B cell (primary cell): ENCODE measurements around the gene GPR152. TPM values are rescaled to one million over a fixed set of nuclear protein-coding genes. Genes with fewer than 3 reads are reported as not detected.
A peak's percentile ranks its signal among the peaks of the same experiment; 100 is the strongest.

ENCODE experiments used
- ATAC-seq: fragments of 200-7000 bp; cut with Tn5 transposase; one replicate; pipeline ENCODE4 v1.10.0; 2021; ENCODE audit warnings: low read depth, mild to moderate bottlenecking, moderate number of reproducible peaks, moderate library complexity
- CTCF ChIA-PET: fragments of 350-600 bp; sonication (Branson Sonifier 250); formaldehyde crosslinking; loops from one replicate; lab custom pipeline; 2021; ENCODE audit warnings: antibody characterized with exemption, inconsistent platforms; lab: Charles Lee
- POLR2A ChIA-PET: fragments of 350-600 bp; sonication (Branson Sonifier 250); formaldehyde crosslinking; loops from one replicate; lab custom pipeline; 2021; ENCODE audit warnings: antibody characterized with exemption; lab: Charles Lee
- DNase-seq: peaks from one replicate; pipeline ENCODE4 v3.0.0; 2013
- H2AFZ ChIP-seq: 2 replicates; pipeline ENCODE4 v1.6.1; 2012; ENCODE audit warnings: mild to moderate bottlenecking, low read depth, low read length; ENCODE audit not compliant: insufficient read depth, poor library complexity, severe bottlenecking
- H3K27ac ChIP-seq, 2 donors: 1 replicate in 1 of 2; 2 replicates in 1 of 2; pipeline ENCODE4 v1.5.1; 2012 to 2013; ENCODE audit warnings: low read length in 2 of 2, mild to moderate bottlenecking in 2 of 2, moderate library complexity in 1 of 2
- H3K27me3 ChIP-seq, 4 experiments: fragments of 200-600 bp in 1 of 4; sonication (generic) in 1 of 4; replicated peaks in 1 of 4; 1 replicate in 2 of 4; 2 replicates in 2 of 4; pipeline versions ENCODE4 v1.6.1 to v1.7.0; 2013 to 2016; ENCODE audit warnings: low read length in 3 of 4, mild to moderate bottlenecking in 2 of 4, mixed read lengths in 1 of 4, moderate library complexity in 1 of 4; ENCODE audit not compliant: insufficient read depth in 4 of 4, control insufficient read depth in 3 of 4; ENCODE audit errors: control extremely low read depth in 1 of 4
- H3K36me3 ChIP-seq, 2 experiments: replicated peaks in 1 of 2; 1 replicate in 1 of 2; 2 replicates in 1 of 2; pipeline versions ENCODE4 v1.6.1 to v1.7.1; 2013; ENCODE audit warnings: low read length in 1 of 2; ENCODE audit not compliant: insufficient read depth in 2 of 2, control insufficient read depth in 1 of 2; ENCODE audit errors: control extremely low read depth in 1 of 2, extremely low read depth in 1 of 2
- H3K4me1 ChIP-seq, 2 donors: fragments of 200-600 bp in 1 of 2; sonication (generic) in 1 of 2; 1 replicate in 1 of 2; 2 replicates in 1 of 2; pipeline versions ENCODE4 v1.5.1 to v1.6.1; 2013 to 2017; ENCODE audit warnings: low read length in 2 of 2; ENCODE audit not compliant: control insufficient read depth in 2 of 2, insufficient read depth in 2 of 2
- H3K4me2 ChIP-seq: replicated peaks from 2 replicates; pipeline ENCODE3; 2012; ENCODE audit warnings: mild to moderate bottlenecking, low read depth, low read length; ENCODE audit not compliant: poor library complexity, severe bottlenecking
- H3K4me3 ChIP-seq, 5 experiments: fragments of 200-600 bp in 1 of 5; sonication (generic) in 1 of 5; 1 replicate in 3 of 5; 2 replicates in 2 of 5; pipeline versions ENCODE4 v1.5.1 to v1.7.0; 2011 to 2016; ENCODE audit warnings: low read length in 4 of 5, mild to moderate bottlenecking in 4 of 5, low read depth in 2 of 5, control low read depth in 1 of 5, moderate library complexity in 1 of 5; ENCODE audit not compliant: insufficient read depth in 1 of 5; ENCODE audit errors: control extremely low read depth in 1 of 5, extremely low read depth in 1 of 5
- H3K79me2 ChIP-seq: fragments of 200-600 bp; sonication (generic); one replicate; pipeline ENCODE4 v1.6.0; 2016; ENCODE audit warnings: low read length; ENCODE audit not compliant: control insufficient read depth, insufficient read depth
- H3K9ac ChIP-seq: fragments of 200-600 bp; sonication (generic); 2 replicates; pipeline ENCODE4 v1.6.1; 2017; ENCODE audit warnings: mild to moderate bottlenecking, low read length, moderate library complexity
- H3K9me3 ChIP-seq, 3 donors: one replicate each; pipeline versions ENCODE4 v1.6.1 to v1.7.1; 2013; ENCODE audit warnings: low read length in 2 of 3; ENCODE audit not compliant: control insufficient read depth in 2 of 3, insufficient read depth in 1 of 3; ENCODE audit errors: control extremely low read depth in 1 of 3
- H4K20me1 ChIP-seq: 2 replicates; pipeline ENCODE4 v1.6.0; 2012; ENCODE audit warnings: mild to moderate bottlenecking, low read length; ENCODE audit not compliant: insufficient read depth, control insufficient read depth, poor library complexity, severe bottlenecking
- H3K27ac Mint-ChIP-seq: one replicate; pipeline ENCODE4 v1.8.0; 2021; ENCODE audit warnings: mixed read lengths
- H3K27me3 Mint-ChIP-seq: one replicate; pipeline ENCODE4 v1.8.0; 2021; ENCODE audit warnings: mixed read lengths
- H3K4me1 Mint-ChIP-seq: one replicate; pipeline ENCODE4 v1.8.0; 2021; ENCODE audit warnings: mixed read lengths
- H3K4me3 Mint-ChIP-seq: one replicate; pipeline ENCODE4 v1.8.0; 2021; ENCODE audit warnings: mixed read lengths
- H3K9me3 Mint-ChIP-seq: one replicate; pipeline ENCODE4 v1.8.0; 2022; ENCODE audit warnings: mixed read lengths; ENCODE audit not compliant: insufficient read depth
- EZH2 ChIP-seq: IDR thresholded peaks from 2 replicates; pipeline ENCODE4 v1.6.1; 2012; ENCODE audit warnings: borderline replicate concordance, low read depth, mild to moderate bottlenecking, moderate library complexity, low read length; ENCODE audit not compliant: insufficient read depth, poor library complexity, severe bottlenecking
- WGBS: methylation state at CpG from one replicate; pipeline ENCODE4 v1.1.5; 2013; ENCODE audit warnings: missing lambda C conversion rate; ENCODE audit not compliant: insufficient coverage; 5-methylcytosine and 5-hydroxymethylcytosine counted together
- intact Hi-C: fragments of 100-400 bp; cut with micrococcal nuclease; formaldehyde crosslinking; loops from one replicate; pipeline ENCODE4 v1.10.0; 2022
- polyA plus RNA-seq: library from polyadenylated mRNA; depleted of rRNA; stranded (reverse); fragments of >200 nt; gene quantifications from 2 replicates; pipeline ENCODE4 v1.2.3, GENCODE V29; 2012
- total RNA-seq, 2 donors: library from RNA; stranded (reverse); fragments of 120-200 nt in 1 of 2; gene quantifications; 1 replicate in 1 of 2; 2 replicates in 1 of 2; pipeline versions ENCODE4 v1.2.3 to v1.2.4, GENCODE V29; 2013 to 2022
- TF ChIP-seq, protein P1 (sequence below): fragments of 200-600 bp; IDR thresholded peaks from one replicate; pipeline ENCODE4 v1.8.0; 2022; ENCODE audit warnings: antibody characterized with exemption, mild to moderate bottlenecking

Gene GPR152
- total and polyA plus RNA-seq, 2 donors (not counting 1 experiment from before 2014, with no cell fraction given), result 0.24 TPM; not detected in 1

DNA sequence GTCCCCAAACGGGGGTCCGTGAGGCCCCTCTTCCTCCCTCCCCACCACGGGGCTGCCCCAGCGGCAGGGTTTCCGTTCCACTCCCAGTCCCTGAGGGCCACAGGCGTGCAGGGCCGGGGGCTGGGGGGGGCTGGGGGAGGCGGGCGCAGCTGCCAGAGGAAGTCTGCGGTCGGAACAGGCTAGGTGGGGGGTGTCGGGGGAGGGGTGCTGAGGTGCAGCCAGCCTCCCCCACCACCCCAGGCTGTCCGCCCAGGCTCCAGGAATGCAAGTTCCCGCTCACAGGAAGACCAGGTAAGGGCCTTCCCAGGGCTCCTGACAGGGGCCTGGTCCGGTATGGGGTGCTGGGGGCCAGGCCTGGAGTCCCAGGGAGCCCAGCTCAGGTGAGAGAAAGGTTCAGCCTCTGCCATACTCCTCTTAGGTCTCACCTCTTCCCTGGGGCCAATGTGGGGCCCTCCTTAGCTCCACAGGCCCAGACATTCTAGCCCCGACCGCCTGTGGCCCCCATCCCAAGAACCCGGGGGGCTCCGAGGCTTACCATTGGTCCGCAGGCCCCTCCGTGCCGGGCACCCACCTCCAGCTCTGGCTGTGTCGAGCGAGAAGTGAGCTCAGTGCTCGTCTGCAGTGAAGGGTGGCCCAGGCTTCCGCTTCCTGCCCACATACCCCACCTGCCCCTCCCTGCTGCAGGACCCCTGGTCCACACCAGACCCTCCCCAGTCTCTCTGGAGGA lies 15.3 kb downstream of the GPR152 start, which contains the start of gene PTPRCAP:
Gene PTPRCAP, minus strand, starts transcription at position 601 of the 727 bp plus-strand sequence. Its CDS starts 63 bp downstream, at position 538.
- peak within 1 kb of the TSS; percentile 82 for H3K9ac ChIP-seq
- no peaks in the 10 kb centered on the region for H3K27me3 ChIP-seq
- H3K36me3 ChIP-seq, result peaks cover 0 to 40% of the 10 kb centered on the region in 2 experiments
- peaks cover 67% of the 10 kb centered on the region for H3K79me2 ChIP-seq
- H3K27ac Mint-ChIP-seq, result peak within 1 kb of the TSS; percentile 98
- peak within 1 kb of the TSS; percentile 99 for H3K4me2 ChIP-seq
- H2AFZ ChIP-seq, result no peak within 1 kb of the TSS
- H3K4me1 Mint-ChIP-seq, result peaks cover 89% of the 10 kb centered on the region
- peak; percentile 82 for DNase-seq
- H4K20me1 ChIP-seq, result peaks cover 69% of the 10 kb centered on the region
- TF ChIP-seq, protein P1, sequence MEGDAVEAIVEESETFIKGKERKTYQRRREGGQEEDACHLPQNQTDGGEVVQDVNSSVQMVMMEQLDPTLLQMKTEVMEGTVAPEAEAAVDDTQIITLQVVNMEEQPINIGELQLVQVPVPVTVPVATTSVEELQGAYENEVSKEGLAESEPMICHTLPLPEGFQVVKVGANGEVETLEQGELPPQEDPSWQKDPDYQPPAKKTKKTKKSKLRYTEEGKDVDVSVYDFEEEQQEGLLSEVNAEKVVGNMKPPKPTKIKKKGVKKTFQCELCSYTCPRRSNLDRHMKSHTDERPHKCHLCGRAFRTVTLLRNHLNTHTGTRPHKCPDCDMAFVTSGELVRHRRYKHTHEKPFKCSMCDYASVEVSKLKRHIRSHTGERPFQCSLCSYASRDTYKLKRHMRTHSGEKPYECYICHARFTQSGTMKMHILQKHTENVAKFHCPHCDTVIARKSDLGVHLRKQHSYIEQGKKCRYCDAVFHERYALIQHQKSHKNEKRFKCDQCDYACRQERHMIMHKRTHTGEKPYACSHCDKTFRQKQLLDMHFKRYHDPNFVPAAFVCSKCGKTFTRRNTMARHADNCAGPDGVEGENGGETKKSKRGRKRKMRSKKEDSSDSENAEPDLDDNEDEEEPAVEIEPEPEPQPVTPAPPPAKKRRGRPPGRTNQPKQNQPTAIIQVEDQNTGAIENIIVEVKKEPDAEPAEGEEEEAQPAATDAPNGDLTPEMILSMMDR, result no peak
- no peak for TF ChIP-seq EZH2
- 0% methylated on average over 15 of the region's 26 CpGs for WGBS
- CTCF ChIA-PET, result interaction anchor here (0.6 to 4.4 kb wide), 21 partner anchors 9 to 86 kb away, joined by 3 to 63 read pairs (median 7); partner anchors contain the start of genes CABP4, GPR152, PITPNM1 and PPP1CA
- H3K4me3 ChIP-seq, result peak within 1 kb of the TSS; percentile 51 to 96 (median 86)
- intact Hi-C loops, result loop anchor here (1.0 to 2.0 kb wide), 6 partner anchors 16 to 69 kb away; partner anchors contain the start of genes AIP and TMEM134
- H3K27me3 Mint-ChIP-seq, result no peaks in the 10 kb centered on the region
- H3K9me3 ChIP-seq, result peaks cover 0 to 3% (median 0%) of the 10 kb centered on the region in 3 donors
- H3K27ac ChIP-seq, result peak within 1 kb of the TSS; percentile 71 to 88
- POLR2A ChIA-PET, result interaction anchor here (0.6 to 9.5 kb wide), 28 partner anchors 9 to 319 kb away, joined by 3 to 215 read pairs (median 10); partner anchors contain the start of genes AIP, ANKRD13D, CABP4 and CLCF1
- H3K4me1 ChIP-seq, result peaks cover 68 to 89% of the 10 kb centered on the region in 2 donors
- peak; percentile 53 for ATAC-seq
- H3K9me3 Mint-ChIP-seq, result no peaks in the 10 kb centered on the region
- peak within 1 kb of the TSS; percentile 88 for H3K4me3 Mint-ChIP-seq
